Gastrocnemius medialis (tissue), 4 donors: ENCODE data around the gene PURA.

Source experiments
- CTCF ChIP-seq, 5 experiments: fragments of 450-650 bp in 3 of 5; fragments of 200-600 bp in 2 of 5; sonication (generic) in 2 of 5; IDR thresholded peaks in 4 of 5; conservative IDR thresholded peaks in 1 of 5; 1 replicate in 4 of 5; 2 replicates in 1 of 5; pipeline ENCODE4 v1.5.1; 2016 to 2019; ENCODE audit warnings: antibody characterized with exemption in 5 of 5, mild to moderate bottlenecking in 3 of 5, moderate library complexity in 3 of 5
- POLR2A ChIP-seq, 2 donors: fragments of 450-650 bp; IDR thresholded peaks; one replicate each; pipeline ENCODE4 v1.6.1; 2017; ENCODE audit warnings: antibody characterized with exemption in 2 of 2, mild to moderate bottlenecking in 2 of 2, moderate library complexity in 2 of 2

- no peak for TF ChIP-seq CTCF (IDR thresholded peaks at IDR 0.05 in 4 of 5, conservative IDR thresholded peaks at IDR 0.05 in 1 of 5)
- no peak for TF ChIP-seq POLR2A (IDR thresholded peaks at IDR 0.05)
These were observed 12.7 kb upstream of the PURA start for GRCh38 chr5:140101179-140101578.
